HL-60 (cell line): ENCODE data around the gene SETBP1.

ENCODE experiments used
- DNase-seq, 2 experiments: peaks; one replicate each; pipeline ENCODE4 v3.0.0-alpha.2; 2010 to 2020; ENCODE audit warnings: low read depth in 1 of 2, low spot score in 1 of 2
- H3K27ac ChIP-seq: fragments of 250-450 bp; sonication (Bioruptor Pico); replicated peaks from 2 replicates; pipeline ENCODE4 v1.5.1; 2020; ENCODE audit warnings: mild to moderate bottlenecking, moderate library complexity
- H3K27me3 ChIP-seq: fragments of 250-450 bp; sonication (Bioruptor Pico); 2 replicates; pipeline ENCODE4 v1.5.1; 2021; ENCODE audit warnings: mild to moderate bottlenecking, moderate library complexity; ENCODE audit not compliant: insufficient read depth, poor library complexity, severe bottlenecking
- H3K4me3 ChIP-seq: replicated peaks from 2 replicates; pipeline ENCODE4 v1.5.1; 2011; ENCODE audit warnings: mild to moderate bottlenecking, control low read depth, low read length; ENCODE audit not compliant: insufficient read depth
- GABPA ChIP-seq: IDR thresholded peaks from 2 replicates; pipeline ENCODE4 v1.6.1; 2012; ENCODE audit warnings: low read depth
- POLR2AphosphoS5 ChIP-seq: IDR thresholded peaks from 2 replicates; pipeline ENCODE4 v1.6.1; 2012; ENCODE audit warnings: low read depth
- SPI1 ChIP-seq: IDR thresholded peaks from 2 replicates; pipeline ENCODE4 v1.6.1; 2012; ENCODE audit warnings: low read depth, mild to moderate bottlenecking, borderline replicate concordance
- TF ChIP-seq, protein P1 (sequence below): IDR thresholded peaks from one replicate; pipeline ENCODE4 v1.5.1; 2011; ENCODE audit warnings: low read length, control low read depth, inconsistent platforms; ENCODE audit not compliant: insufficient read depth
- TF ChIP-seq, protein P2 (sequence below): IDR thresholded peaks from 2 replicates; pipeline ENCODE4 v1.6.1; 2012; ENCODE audit warnings: low read depth; ENCODE audit not compliant: insufficient replicate concordance

SETBP1 gene

DNA sequence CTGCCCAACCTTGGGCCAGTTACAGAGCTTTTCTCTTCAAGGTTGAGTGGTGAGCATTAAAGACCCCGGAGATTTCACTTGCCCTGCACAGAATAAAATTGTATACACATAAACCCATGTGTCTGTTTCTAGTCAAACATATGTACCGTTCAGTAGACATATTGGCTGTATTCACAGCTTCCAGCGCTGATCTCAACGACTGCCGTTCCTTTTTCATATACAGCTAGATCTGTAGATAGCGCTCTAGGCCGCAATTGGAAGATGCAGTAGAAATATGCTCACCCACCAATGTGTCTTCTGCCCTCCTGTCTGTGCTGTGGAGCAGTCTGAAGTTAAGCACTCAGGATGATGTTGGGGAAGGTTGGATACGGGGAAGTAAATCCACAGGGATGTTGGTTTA is 317.7 kb downstream of the SETBP1 start:
- no peak overlapping the region for H3K4me3 ChIP-seq
- no peak for DNase-seq
- H3K27me3 ChIP-seq, result no peaks in the 10 kb centered on the region
- TF ChIP-seq SPI1, result no peak
- TF ChIP-seq, protein P1, sequence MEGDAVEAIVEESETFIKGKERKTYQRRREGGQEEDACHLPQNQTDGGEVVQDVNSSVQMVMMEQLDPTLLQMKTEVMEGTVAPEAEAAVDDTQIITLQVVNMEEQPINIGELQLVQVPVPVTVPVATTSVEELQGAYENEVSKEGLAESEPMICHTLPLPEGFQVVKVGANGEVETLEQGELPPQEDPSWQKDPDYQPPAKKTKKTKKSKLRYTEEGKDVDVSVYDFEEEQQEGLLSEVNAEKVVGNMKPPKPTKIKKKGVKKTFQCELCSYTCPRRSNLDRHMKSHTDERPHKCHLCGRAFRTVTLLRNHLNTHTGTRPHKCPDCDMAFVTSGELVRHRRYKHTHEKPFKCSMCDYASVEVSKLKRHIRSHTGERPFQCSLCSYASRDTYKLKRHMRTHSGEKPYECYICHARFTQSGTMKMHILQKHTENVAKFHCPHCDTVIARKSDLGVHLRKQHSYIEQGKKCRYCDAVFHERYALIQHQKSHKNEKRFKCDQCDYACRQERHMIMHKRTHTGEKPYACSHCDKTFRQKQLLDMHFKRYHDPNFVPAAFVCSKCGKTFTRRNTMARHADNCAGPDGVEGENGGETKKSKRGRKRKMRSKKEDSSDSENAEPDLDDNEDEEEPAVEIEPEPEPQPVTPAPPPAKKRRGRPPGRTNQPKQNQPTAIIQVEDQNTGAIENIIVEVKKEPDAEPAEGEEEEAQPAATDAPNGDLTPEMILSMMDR, result no peak
- TF ChIP-seq, protein P2, sequence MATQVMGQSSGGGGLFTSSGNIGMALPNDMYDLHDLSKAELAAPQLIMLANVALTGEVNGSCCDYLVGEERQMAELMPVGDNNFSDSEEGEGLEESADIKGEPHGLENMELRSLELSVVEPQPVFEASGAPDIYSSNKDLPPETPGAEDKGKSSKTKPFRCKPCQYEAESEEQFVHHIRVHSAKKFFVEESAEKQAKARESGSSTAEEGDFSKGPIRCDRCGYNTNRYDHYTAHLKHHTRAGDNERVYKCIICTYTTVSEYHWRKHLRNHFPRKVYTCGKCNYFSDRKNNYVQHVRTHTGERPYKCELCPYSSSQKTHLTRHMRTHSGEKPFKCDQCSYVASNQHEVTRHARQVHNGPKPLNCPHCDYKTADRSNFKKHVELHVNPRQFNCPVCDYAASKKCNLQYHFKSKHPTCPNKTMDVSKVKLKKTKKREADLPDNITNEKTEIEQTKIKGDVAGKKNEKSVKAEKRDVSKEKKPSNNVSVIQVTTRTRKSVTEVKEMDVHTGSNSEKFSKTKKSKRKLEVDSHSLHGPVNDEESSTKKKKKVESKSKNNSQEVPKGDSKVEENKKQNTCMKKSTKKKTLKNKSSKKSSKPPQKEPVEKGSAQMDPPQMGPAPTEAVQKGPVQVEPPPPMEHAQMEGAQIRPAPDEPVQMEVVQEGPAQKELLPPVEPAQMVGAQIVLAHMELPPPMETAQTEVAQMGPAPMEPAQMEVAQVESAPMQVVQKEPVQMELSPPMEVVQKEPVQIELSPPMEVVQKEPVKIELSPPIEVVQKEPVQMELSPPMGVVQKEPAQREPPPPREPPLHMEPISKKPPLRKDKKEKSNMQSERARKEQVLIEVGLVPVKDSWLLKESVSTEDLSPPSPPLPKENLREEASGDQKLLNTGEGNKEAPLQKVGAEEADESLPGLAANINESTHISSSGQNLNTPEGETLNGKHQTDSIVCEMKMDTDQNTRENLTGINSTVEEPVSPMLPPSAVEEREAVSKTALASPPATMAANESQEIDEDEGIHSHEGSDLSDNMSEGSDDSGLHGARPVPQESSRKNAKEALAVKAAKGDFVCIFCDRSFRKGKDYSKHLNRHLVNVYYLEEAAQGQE, result no peak
- TF ChIP-seq GABPA, result no peak
- no peak for TF ChIP-seq POLR2AphosphoS5
- H3K27ac ChIP-seq, result no peak overlapping the region

DNA sequence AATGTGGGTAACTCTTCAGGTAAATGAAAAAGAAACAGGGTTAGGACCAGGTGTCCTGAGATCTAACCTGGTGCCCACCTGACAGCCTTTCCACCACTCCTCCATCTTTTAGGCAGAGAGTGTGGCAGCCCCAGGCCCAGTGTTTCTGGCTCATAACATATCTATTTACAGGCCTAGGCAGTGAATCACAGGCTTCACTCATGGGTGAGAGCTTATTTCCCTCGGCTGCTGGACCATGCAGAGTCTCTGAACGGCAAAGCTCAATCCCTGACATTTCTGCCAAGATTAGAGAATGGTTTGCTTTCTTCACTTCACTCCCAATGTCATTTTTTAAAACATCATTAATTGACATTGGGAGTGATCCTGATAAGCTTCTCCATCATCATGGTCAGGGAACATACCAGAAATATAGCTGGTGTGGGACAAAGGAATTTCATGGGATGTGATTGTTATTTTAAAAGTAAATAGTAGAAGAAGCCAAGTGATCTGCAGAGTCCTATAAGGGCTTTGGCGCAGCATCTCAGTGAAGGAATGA is 323.9 kb downstream of the SETBP1 start:
- TF ChIP-seq, protein P2, result no peak
- TF ChIP-seq, protein P1, result no peak
- no peak for TF ChIP-seq POLR2AphosphoS5
- TF ChIP-seq GABPA, result no peak
- no peak for TF ChIP-seq SPI1
- DNase-seq, result no peak
- H3K27me3 ChIP-seq, result no peaks in the 10 kb centered on the region
- no peak overlapping the region for H3K27ac ChIP-seq
- no peak overlapping the region for H3K4me3 ChIP-seq

DNA sequence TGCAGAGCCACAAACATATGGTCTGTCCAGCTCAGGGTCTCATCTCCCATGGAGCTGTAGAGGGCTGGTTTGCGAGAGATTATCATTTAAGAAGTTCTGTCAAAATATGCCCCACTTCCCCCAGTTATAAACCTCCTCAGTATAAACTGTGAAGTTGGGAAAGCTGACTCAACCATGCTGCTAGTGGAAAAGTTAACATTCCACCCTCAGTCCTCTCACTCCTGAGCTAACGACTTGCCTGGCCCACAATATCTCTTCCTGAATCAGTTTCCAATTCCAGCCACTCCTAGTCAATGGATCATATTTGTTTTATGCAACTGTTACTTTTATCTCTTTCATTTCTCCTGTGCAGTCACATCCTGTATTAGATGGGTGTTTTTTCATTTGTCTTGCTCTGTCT is 326.2 kb downstream of the SETBP1 start:
- no peak overlapping the region for H3K4me3 ChIP-seq
- no peaks in the 10 kb centered on the region for H3K27me3 ChIP-seq
- DNase-seq, result no peak
- H3K27ac ChIP-seq, result no peak overlapping the region
- TF ChIP-seq POLR2AphosphoS5, result no peak
- no peak for TF ChIP-seq SPI1
- TF ChIP-seq, protein P2, result no peak
- TF ChIP-seq GABPA, result no peak
- TF ChIP-seq, protein P1, result no peak
